ENCODE data around the gene RBM18.

RBM18 gene, protein sequence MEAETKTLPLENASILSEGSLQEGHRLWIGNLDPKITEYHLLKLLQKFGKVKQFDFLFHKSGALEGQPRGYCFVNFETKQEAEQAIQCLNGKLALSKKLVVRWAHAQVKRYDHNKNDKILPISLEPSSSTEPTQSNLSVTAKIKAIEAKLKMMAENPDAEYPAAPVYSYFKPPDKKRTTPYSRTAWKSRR

GRCh38 chr9:122264360-122265148 is at the start of gene RBM18, which contains the start of gene MRRF:
RBM18 (minus strand) TSS chr9:122264840; CDS start chr9:122261492, 3,348 bp downstream.
MRRF (plus strand) TSS chr9:122264882; CDS start chr9:122270892, 6,010 bp downstream.
- in situ Hi-C loops (cut with HindIII; ENCODE audit: low sequenced_read_pairs): no loop called here

DNA sequence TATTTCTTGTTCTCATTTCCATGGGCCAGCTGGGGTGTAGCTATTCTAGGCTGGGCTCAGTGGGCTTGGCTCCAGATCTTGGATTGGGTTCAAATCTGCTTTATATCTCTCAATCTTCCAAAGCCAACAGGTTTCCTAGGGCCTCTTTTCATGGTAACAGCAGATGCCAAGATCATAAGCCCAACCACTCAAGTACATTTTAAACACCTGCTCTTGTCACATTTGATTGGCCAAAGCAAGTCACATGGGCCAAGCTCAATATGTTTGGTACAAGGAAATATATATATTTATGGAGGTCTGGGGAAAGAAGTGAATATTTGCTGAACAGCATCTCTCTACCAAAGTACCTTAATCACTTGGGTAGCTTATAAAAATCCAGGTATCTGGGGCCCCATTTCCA is 49.5 kb upstream of the RBM18 start:
- in situ Hi-C loops (cut with HindIII; ENCODE audit: low sequenced_read_pairs): no loop called here

GRCh38 chr9:122309861-122310260 is 45.2 kb upstream of the RBM18 start:
- in situ Hi-C loops (cut with HindIII; ENCODE audit: low sequenced_read_pairs): no loop called here

- in situ Hi-C loops (cut with HindIII; ENCODE audit: low sequenced_read_pairs): no loop called here
Observed at GRCh38 chr9:122307925-122308324, 43.3 kb upstream of the RBM18 start.

DNA sequence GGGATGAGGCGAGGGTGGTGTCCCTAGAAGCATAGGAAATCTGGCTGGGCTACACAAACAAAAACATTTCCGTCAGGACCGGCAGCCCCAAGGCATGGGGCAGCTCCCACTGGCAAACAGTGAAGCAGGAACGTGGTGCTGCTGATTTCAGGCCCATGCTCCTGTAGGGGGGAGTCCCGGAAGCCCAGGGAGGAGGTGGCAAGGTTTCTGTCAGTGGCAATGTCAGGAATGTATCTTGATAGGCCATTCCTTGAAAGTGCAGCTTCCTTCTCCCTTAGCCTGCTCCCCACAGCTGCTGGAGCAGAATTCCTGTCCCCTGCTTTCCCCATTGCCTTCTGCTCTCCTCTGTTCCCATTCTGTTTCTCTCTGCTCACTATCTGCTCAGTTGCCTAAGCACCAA is 42.4 kb upstream of the RBM18 start:
- in situ Hi-C loops (cut with HindIII; ENCODE audit: low sequenced_read_pairs): no loop called here

DNA sequence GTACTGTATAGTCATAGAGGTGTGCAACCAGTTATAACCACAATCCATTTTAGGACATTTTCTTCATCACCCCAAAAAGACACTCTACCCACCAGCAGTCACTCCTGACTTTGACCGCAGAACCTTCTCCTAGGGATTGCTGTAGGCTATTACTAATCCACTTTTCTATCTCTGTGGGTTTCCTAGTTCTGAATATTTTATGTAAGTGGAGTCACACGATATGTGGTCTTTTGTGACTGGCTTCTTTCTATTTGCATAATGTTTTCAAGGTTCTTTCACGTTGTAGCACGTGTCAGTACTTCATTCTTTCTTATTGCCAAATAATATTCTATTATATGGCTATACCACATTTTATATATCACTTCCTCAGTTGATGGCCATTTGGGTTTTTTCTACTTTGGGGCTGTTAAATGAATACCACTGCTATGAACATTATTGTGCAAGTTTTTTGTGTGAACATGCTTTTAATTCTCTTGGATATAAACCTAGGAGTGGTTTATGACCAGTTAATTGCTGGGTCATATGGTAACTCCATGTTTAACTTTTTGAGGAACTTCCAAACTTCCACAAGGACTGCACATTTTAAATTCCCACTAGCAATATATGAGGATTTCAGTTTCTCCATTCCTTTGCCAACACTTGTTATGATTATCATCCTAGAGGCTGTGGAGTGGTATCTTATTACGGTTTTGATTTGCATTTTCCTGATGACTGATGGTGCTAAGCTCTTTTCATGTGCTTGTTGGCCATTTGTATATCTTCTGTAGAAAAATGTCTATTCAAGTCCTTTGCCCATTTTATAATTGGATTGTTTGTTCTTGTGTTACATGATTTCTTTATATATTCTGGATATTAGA is 37.8 kb upstream of the RBM18 start:
- in situ Hi-C loops (cut with HindIII; ENCODE audit: low sequenced_read_pairs): no loop called here

GRCh38 chr9:122297512-122297911 is 32.9 kb upstream of the RBM18 start:
- in situ Hi-C loops (cut with HindIII; ENCODE audit: low sequenced_read_pairs): no loop called here

GRCh38 chr9:122294531-122294930 is 29.9 kb upstream of the RBM18 start:
- in situ Hi-C loops (cut with HindIII; ENCODE audit: low sequenced_read_pairs): no loop called here

GRCh38 chr9:122291458-122291857 is 26.8 kb upstream of the RBM18 start:
- in situ Hi-C loops (cut with HindIII; ENCODE audit: low sequenced_read_pairs): no loop called here

DNA sequence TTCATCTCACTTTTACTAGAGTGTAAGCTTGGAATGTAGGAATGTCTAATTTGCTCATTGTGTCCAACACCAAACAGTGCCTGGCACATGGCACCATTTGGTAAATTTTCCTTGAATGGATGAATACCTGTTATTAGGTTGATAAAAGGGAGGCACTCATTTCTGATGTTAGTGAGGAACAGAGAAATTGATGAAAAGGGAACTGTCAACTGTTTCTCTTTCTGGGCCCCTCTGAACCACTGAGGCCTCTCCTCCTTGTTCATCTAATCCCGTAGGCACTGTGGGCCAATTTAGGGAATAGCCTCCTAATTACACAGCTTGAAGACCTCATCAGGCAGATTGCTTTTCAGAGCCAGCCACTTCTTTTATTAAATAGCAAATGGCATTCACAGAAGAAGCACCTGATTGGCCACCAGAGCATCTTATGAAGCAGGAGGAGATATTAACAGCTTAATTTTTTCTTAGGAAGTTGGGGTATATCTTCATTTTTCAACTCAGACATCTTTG is 22.6 kb upstream of the RBM18 start:
- in situ Hi-C loops (cut with HindIII; ENCODE audit: low sequenced_read_pairs): no loop called here

DNA sequence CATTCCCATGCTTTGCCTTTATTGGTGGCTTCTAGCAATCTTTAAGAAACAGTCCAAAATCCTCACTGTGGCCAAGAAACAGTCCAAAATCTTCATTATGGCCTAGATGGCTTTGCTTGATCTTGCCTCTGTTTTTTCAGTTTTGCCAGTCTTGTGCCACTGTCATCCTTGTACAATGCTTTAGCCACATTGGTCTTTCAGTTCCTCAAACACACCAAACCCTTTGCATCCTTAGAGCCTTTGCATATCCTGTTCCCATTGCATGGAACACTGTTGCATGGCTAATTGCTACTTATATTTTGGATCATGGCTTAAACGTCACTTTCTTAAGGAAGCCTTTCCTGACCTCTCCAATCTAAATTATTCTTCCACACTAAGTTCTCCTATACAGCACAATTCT is 22.1 kb upstream of the RBM18 start:
- in situ Hi-C loops (cut with HindIII; ENCODE audit: low sequenced_read_pairs): no loop called here

- in situ Hi-C loops (cut with HindIII; ENCODE audit: low sequenced_read_pairs): no loop called here
Observed at GRCh38 chr9:122281368-122281767, 16.7 kb upstream of the RBM18 start.

DNA sequence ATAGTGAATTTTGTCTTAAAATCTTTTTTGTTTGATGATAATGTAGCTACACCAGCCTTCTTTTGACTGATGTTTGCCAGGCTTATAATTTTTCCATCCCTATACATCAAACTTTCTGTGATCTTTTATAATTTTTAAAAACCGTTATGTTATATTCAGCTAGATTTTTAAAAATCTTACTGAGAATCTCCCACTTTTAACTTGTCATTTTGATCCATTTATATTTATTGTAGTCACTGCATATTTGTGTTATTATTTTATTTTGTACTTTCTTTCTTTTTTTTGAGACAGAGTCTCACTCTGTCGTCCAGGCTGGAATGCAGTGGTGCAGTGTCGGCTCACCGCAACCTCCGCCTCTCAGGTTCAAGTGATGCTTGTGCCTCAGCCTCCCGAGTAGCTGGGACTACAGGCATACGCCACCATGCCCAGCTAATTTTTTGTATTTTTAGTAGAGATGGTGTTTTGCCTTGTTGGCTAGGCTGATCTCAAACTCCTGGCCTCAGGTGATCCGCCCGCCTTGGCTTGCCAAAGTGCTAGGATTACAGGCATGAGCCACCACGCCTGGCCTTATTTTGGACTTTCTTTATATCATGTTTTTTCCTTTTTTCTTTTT is 12.8 kb upstream of the RBM18 start:
- in situ Hi-C loops (cut with HindIII; ENCODE audit: low sequenced_read_pairs): no loop called here

- in situ Hi-C loops (cut with HindIII; ENCODE audit: low sequenced_read_pairs): no loop called here
Observed at GRCh38 chr9:122276096-122276495, 11.5 kb upstream of the RBM18 start.

- in situ Hi-C loops (cut with HindIII; ENCODE audit: low sequenced_read_pairs): no loop called here
Observed at GRCh38 chr9:122274055-122274454, 9.4 kb upstream of the RBM18 start.

DNA sequence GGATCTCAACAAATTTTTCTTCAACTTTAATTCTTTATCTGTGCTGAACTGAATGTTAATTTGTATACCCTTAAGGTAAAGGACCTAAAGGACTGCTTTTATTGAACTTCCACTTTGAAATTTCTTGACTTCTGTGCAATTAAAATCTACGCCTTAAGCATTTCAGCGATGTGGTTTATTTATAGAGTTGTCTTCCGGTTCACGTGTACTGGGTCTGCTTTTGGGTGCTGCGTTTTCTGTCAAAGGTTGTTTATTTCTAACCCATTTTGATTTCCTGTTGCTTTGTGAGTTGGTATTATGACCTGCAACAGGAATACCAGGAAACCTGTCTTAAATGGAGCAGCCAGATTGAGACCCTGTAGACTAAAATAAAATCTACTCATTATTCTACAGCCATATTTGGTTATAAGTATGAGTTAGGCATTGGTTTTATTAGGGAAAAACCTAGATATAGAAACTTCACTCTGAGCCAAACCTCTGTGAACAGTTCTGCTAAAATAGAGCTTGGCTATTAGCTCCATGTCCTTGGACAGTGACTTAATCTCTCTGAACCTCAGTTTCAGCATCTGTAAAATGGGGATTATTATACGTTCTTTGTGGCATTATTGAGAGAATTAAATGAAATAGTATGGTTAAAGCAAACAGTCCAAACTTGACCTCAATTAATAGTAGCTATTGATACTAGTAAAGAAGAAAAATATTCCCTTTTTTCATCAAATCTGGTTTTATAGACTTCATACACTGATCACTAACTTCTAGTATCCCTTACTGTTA is 3.6 kb upstream of the RBM18 start:
- in situ Hi-C loops (cut with HindIII; ENCODE audit: low sequenced_read_pairs): no loop called here

- in situ Hi-C loops (cut with HindIII; ENCODE audit: low sequenced_read_pairs): no loop called here
Observed at GRCh38 chr9:122265149-122265915, 692 bp upstream of the RBM18 start.

GRCh38 chr9:122263699-122264349 is 816 bp downstream of the RBM18 start:
- in situ Hi-C loops (cut with HindIII; ENCODE audit: low sequenced_read_pairs): no loop called here

DNA sequence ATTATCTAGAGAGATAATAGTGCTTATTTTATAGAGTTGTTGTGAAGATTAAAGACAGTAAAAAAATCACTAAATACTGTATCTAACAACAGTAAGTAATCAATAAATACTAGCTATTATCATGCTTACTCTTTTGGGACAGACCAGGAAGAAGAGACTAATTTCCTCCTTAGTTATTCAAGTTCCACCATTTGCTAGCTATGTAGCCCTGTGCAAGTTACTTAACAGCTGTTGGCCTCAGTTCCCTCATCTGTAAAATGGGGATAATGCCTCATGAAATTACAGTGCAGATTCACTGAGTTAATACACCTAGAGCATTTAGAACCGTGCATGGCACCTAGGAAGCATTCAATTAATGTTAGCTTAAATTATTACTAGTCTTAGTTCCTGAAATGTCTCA is 2.6 kb downstream of the RBM18 start:
- in situ Hi-C loops (cut with HindIII; ENCODE audit: low sequenced_read_pairs): no loop called here

Measured in endothelial cell of hepatic sinusoid (primary cell).